ENCODE data around the gene FRMD4B.
"Not testable (repeated sequence)": the region's sequence is repeated elsewhere in the genome, so short reads cannot be mapped to it uniquely, and the experiment has no call there.

FRMD4B gene

GRCh38 chr3:69360690-69361089, 25.2 kb downstream of the FRMD4B start:
- no peak for DNase-seq (ENCODE audit: low read depth)

GRCh38 chr3:69359916-69360315, 26.0 kb downstream of the FRMD4B start:
- no peak for DNase-seq (ENCODE audit: low read depth)

- no peak for DNase-seq (ENCODE audit: low read depth)
Observed at GRCh38 chr3:69359339-69359893, 26.5 kb downstream of the FRMD4B start.

GRCh38 chr3:69357196-69357595, 28.7 kb downstream of the FRMD4B start:
- no peak for DNase-seq (ENCODE audit: low read depth)

GRCh38 chr3:69354948-69355347, 30.9 kb downstream of the FRMD4B start:
- DNase-seq (ENCODE audit: low read depth), result no peak

- no peak for DNase-seq (ENCODE audit: low read depth)
Observed at GRCh38 chr3:69353503-69353902, 32.4 kb downstream of the FRMD4B start.

GRCh38 chr3:69353088-69353478, 32.8 kb downstream of the FRMD4B start:
- DNase-seq (ENCODE audit: low read depth), result no peak

GRCh38 chr3:69352305-69353087, 33.4 kb downstream of the FRMD4B start:
- DNase-seq (ENCODE audit: low read depth), result no peak

- no peak for DNase-seq (ENCODE audit: low read depth)
Observed at GRCh38 chr3:69343875-69344274, 42.0 kb downstream of the FRMD4B start.

- no peak for DNase-seq (ENCODE audit: low read depth)
Observed at GRCh38 chr3:69342074-69342473, 43.8 kb downstream of the FRMD4B start.

- no peak for DNase-seq (ENCODE audit: low read depth)
Observed at GRCh38 chr3:69339760-69340159, 46.1 kb downstream of the FRMD4B start.

- DNase-seq (ENCODE audit: low read depth), result no peak
Observed at GRCh38 chr3:69338911-69339310, 47.0 kb downstream of the FRMD4B start.

- no peak for DNase-seq (ENCODE audit: low read depth)
Observed at GRCh38 chr3:69332934-69333333, 53.0 kb downstream of the FRMD4B start.

- DNase-seq (ENCODE audit: low read depth), result no peak
Observed at GRCh38 chr3:69330891-69331400, 54.9 kb downstream of the FRMD4B start.

GRCh38 chr3:69329892-69330291, 56.0 kb downstream of the FRMD4B start:
- DNase-seq (ENCODE audit: low read depth), result no peak

- DNase-seq (ENCODE audit: low read depth), result no peak
Observed at GRCh38 chr3:69328963-69329302, 57.0 kb downstream of the FRMD4B start.

GRCh38 chr3:69328103-69328962, 57.6 kb downstream of the FRMD4B start:
- no peak for DNase-seq (ENCODE audit: low read depth)

GRCh38 chr3:69326855-69327300, 59.0 kb downstream of the FRMD4B start:
- no peak for DNase-seq (ENCODE audit: low read depth)

GRCh38 chr3:69325151-69325550, 60.7 kb downstream of the FRMD4B start:
- no peak for DNase-seq (ENCODE audit: low read depth)

- DNase-seq (ENCODE audit: low read depth), result no peak
Observed at GRCh38 chr3:69324362-69325025, 61.4 kb downstream of the FRMD4B start.

GRCh38 chr3:69323941-69324340, 61.9 kb downstream of the FRMD4B start:
- DNase-seq (ENCODE audit: low read depth), result no peak

GRCh38 chr3:69322512-69322911, 63.4 kb downstream of the FRMD4B start:
- not testable (repeated sequence) for DNase-seq (ENCODE audit: low read depth)
